Fibroblast of lung (primary cell): ENCODE results near the gene PYURF. TPM values are rescaled to one million over a fixed set of nuclear protein-coding genes. Genes with fewer than 3 reads are reported as not detected.

Source experiments
- DNase-seq, 2 donors: peaks; one replicate each; pipeline versions ENCODE4 v3.0.0 to v3.0.0-alpha.2; 2010; ENCODE audit warnings: low read depth in 2 of 2
- H2AFZ ChIP-seq: 2 replicates; pipeline ENCODE4 v1.5.1; 2012; ENCODE audit warnings: low read length, control low read depth, inconsistent platforms
- H3K27ac ChIP-seq: 2 replicates; pipeline ENCODE4 v1.5.1; 2011; ENCODE audit warnings: low read length, control low read depth; ENCODE audit not compliant: insufficient read depth
- H3K27me3 ChIP-seq: 2 replicates; pipeline ENCODE4 v1.5.1; 2011; ENCODE audit warnings: mild to moderate bottlenecking, low read length; ENCODE audit not compliant: control insufficient read depth, insufficient read depth
- H3K36me3 ChIP-seq: 2 replicates; pipeline ENCODE4 v1.5.1; 2011; ENCODE audit warnings: low read length; ENCODE audit not compliant: control insufficient read depth, insufficient read depth
- H3K4me1 ChIP-seq: 2 replicates; pipeline ENCODE4 v1.5.1; 2011; ENCODE audit warnings: low read length; ENCODE audit not compliant: control insufficient read depth, insufficient read depth; ENCODE audit errors: extremely low read depth
- H3K4me2 ChIP-seq: 2 replicates; pipeline ENCODE4 v1.5.1; 2011; ENCODE audit warnings: low read length, control low read depth; ENCODE audit not compliant: insufficient read depth; ENCODE audit errors: extremely low read depth
- H3K4me3 ChIP-seq, 4 experiments: fragments of 200-600 bp in 1 of 4; sonication (generic) in 1 of 4; replicated peaks in 1 of 4; 2 replicates each; pipeline ENCODE4 v1.5.1; 2011 to 2016; ENCODE audit warnings: low read length in 4 of 4, low read depth in 3 of 4, mild to moderate bottlenecking in 3 of 4, control low read depth in 2 of 4, inconsistent platforms in 1 of 4, mixed read lengths in 1 of 4; ENCODE audit not compliant: insufficient read depth in 1 of 4; ENCODE audit errors: control extremely low read depth in 1 of 4
- H3K79me2 ChIP-seq: 2 replicates; pipeline ENCODE4 v1.5.1; 2012; ENCODE audit warnings: mild to moderate bottlenecking, low read length, inconsistent platforms; ENCODE audit not compliant: control insufficient read depth, insufficient read depth
- H3K9ac ChIP-seq: 2 replicates; pipeline ENCODE4 v1.5.1; 2011; ENCODE audit warnings: mild to moderate bottlenecking, low read length, control low read depth; ENCODE audit not compliant: insufficient read depth
- H3K9me3 ChIP-seq: 2 replicates; pipeline ENCODE4 v1.5.1; 2012; ENCODE audit warnings: low read depth, low read length; ENCODE audit not compliant: control insufficient read depth, insufficient read depth
- H4K20me1 ChIP-seq: 2 replicates; pipeline ENCODE4 v1.5.1; 2011; ENCODE audit warnings: low read length; ENCODE audit not compliant: control insufficient read depth, insufficient read depth; ENCODE audit errors: extremely low read depth
- CTCF ChIP-seq, 2 donors: IDR thresholded peaks in 1 of 2; conservative IDR thresholded peaks in 1 of 2; 1 replicate in 1 of 2; 2 replicates in 1 of 2; pipeline ENCODE4 v1.5.1; 2011 to 2012; ENCODE audit warnings: low read length in 2 of 2, control low read depth in 1 of 2, inconsistent platforms in 1 of 2, low read depth in 1 of 2, mild to moderate bottlenecking in 1 of 2
- EZH2 ChIP-seq: IDR thresholded peaks from 2 replicates; pipeline ENCODE4 v1.5.1; 2012; ENCODE audit warnings: low read length, control low read depth, mild to moderate bottlenecking; ENCODE audit errors: missing control alignments
- polyA plus RNA-seq, 2 donors: library from polyadenylated mRNA; depleted of rRNA in 1 of 2; stranded (reverse) in 1 of 2; unstranded in 1 of 2; fragments of >200 nt; gene quantifications; 2 replicates each; pipeline ENCODE4 v1.2.1, GENCODE V29; 2011 to 2012; ENCODE audit warnings: missing spikeins in 1 of 2
- total RNA-seq: library from RNA; depleted of rRNA; stranded (reverse); fragments of >200 nt; gene quantifications from 2 replicates; pipeline ENCODE4 v1.2.1, GENCODE V29; 2014

The PYURF gene
- total and polyA plus RNA-seq, 2 donors (not counting 1 experiment from before 2014, with no cell fraction given), result 91.3 to 102 TPM

- H3K27me3 ChIP-seq, result no peaks in the 10 kb centered on the region
- no peak overlapping the region for H3K27ac ChIP-seq
- H3K79me2 ChIP-seq, result peaks cover 27% of the 10 kb centered on the region
- H3K36me3 ChIP-seq, result peaks cover 2% of the 10 kb centered on the region
- no peaks in the 10 kb centered on the region for H4K20me1 ChIP-seq
- DNase-seq, result no peak
- no peaks in the 10 kb centered on the region for H3K4me1 ChIP-seq
- H3K4me2 ChIP-seq, result no peak overlapping the region
- TF ChIP-seq CTCF (conservative IDR thresholded peaks at IDR 0.05 in 1 of 2, IDR thresholded peaks at IDR 0.05 in 1 of 2; ENCODE audit: low read depth in 1 of 2, low read length in 2 of 2) (no peak), EZH2 (no peak)
- no peak overlapping the region for H3K4me3 ChIP-seq
- H3K9me3 ChIP-seq, result no peaks in the 10 kb centered on the region
- no peak overlapping the region for H2AFZ ChIP-seq
- H3K9ac ChIP-seq, result no peak overlapping the region
Measured at GRCh38 chr4:88518911-88519310, 4.7 kb downstream of the PYURF start.

- Histone ChIP-seq H3K27ac (no peak overlapping the region), H3K27me3 (no peaks in the 10 kb centered on the region), H3K79me2 (peaks cover 19% of the 10 kb centered on the region), H3K9me3 (no peaks in the 10 kb centered on the region), H3K36me3 (peaks cover 2% of the 10 kb centered on the region), H3K4me1 (no peaks in the 10 kb centered on the region), H3K4me2 (no peak overlapping the region), H4K20me1 (no peaks in the 10 kb centered on the region), H2AFZ (no peak overlapping the region), H3K4me3 (no peak overlapping the region), H3K9ac (no peak overlapping the region)
- TF ChIP-seq EZH2 (no peak), CTCF (conservative IDR thresholded peaks at IDR 0.05 in 1 of 2, IDR thresholded peaks at IDR 0.05 in 1 of 2; ENCODE audit: low read depth in 1 of 2, low read length in 2 of 2) (no peak)
- DNase-seq, result no peak
Measured at GRCh38 chr4:88517825-88518224, 5.8 kb downstream of the PYURF start.

- H3K4me2 ChIP-seq, result no peak overlapping the region
- H3K4me1 ChIP-seq, result no peaks in the 10 kb centered on the region
- H3K4me3 ChIP-seq, result no peak overlapping the region
- TF ChIP-seq EZH2 (no peak), CTCF (conservative IDR thresholded peaks at IDR 0.05 in 1 of 2, IDR thresholded peaks at IDR 0.05 in 1 of 2; ENCODE audit: low read depth in 1 of 2, low read length in 2 of 2) (no peak)
- H3K27me3 ChIP-seq, result no peaks in the 10 kb centered on the region
- H3K9me3 ChIP-seq, result no peaks in the 10 kb centered on the region
- peaks cover 8% of the 10 kb centered on the region for H3K79me2 ChIP-seq
- DNase-seq, result no peak
- H3K9ac ChIP-seq, result no peak overlapping the region
- peaks cover 2% of the 10 kb centered on the region for H3K36me3 ChIP-seq
- H4K20me1 ChIP-seq, result no peaks in the 10 kb centered on the region
- no peak overlapping the region for H2AFZ ChIP-seq
- H3K27ac ChIP-seq, result no peak overlapping the region
Measured at GRCh38 chr4:88516746-88517145, 6.8 kb downstream of the PYURF start.
